WTC11 (cell line): ENCODE data around the gene CACUL1. TPM values are rescaled to one million over a fixed set of nuclear protein-coding genes. Genes with fewer than 3 reads are reported as not detected.
"Not testable (repeated sequence)": the region's sequence is repeated elsewhere in the genome, so short reads cannot be mapped to it uniquely, and the experiment has no call there.

Experiments used
- ATAC-seq: fragments of 200-7000 bp; cut with Tn5 transposase; 2 replicates; pipeline ENCODE4 v1.10.0; 2021; ENCODE audit warnings: mild to moderate bottlenecking, moderate library complexity
- CTCF ChIA-PET: fragments of 300-600 bp; sonication (Branson Sonifier 250); formaldehyde crosslinking; loops from one replicate; lab custom pipeline; 2021; ENCODE audit warnings: antibody characterized with exemption; lab: Charles Lee
- POLR2A ChIA-PET: fragments of 350-600 bp; sonication (Branson Sonifier 250); formaldehyde crosslinking; loops from one replicate; lab custom pipeline; 2021; ENCODE audit warnings: antibody characterized with exemption; lab: Charles Lee
- DNase-seq: peaks from one replicate; pipeline ENCODE4 v3.0.0; 2021; ENCODE audit warnings: low spot score
- H3K27ac Mint-ChIP-seq: 2 replicates; pipeline ENCODE4 v1.8.0; 2021; ENCODE audit warnings: mixed read lengths
- H3K27me3 Mint-ChIP-seq: 2 replicates; pipeline ENCODE4 v1.8.0; 2021; ENCODE audit warnings: low read depth, mild to moderate bottlenecking, moderate library complexity, mixed read lengths
- H3K36me3 Mint-ChIP-seq: 2 replicates; pipeline ENCODE4 v1.8.0; 2021; ENCODE audit warnings: mixed read lengths
- H3K4me1 Mint-ChIP-seq: 2 replicates; pipeline ENCODE4 v1.8.0; 2022; ENCODE audit warnings: mixed read lengths
- H3K4me3 Mint-ChIP-seq: 2 replicates; pipeline ENCODE4 v1.8.0; 2021; ENCODE audit warnings: mild to moderate bottlenecking, moderate library complexity, mixed read lengths
- H3K9me3 Mint-ChIP-seq: 2 replicates; pipeline ENCODE4 v1.8.0; 2021; ENCODE audit warnings: mixed read lengths
- ATF6 ChIP-seq: sonication (generic); formaldehyde crosslinking; IDR thresholded peaks from 2 replicates; pipeline ENCODE4 v1.8.1; 2023; ENCODE audit warnings: mild to moderate bottlenecking, missing genetic modification reagents
- CBFB ChIP-seq: sonication (generic); formaldehyde crosslinking; IDR thresholded peaks from 2 replicates; pipeline ENCODE4 v1.8.1; 2022; ENCODE audit warnings: mild to moderate bottlenecking, low read depth, missing genetic modification reagents
- E2F1 ChIP-seq: sonication (generic); formaldehyde crosslinking; IDR thresholded peaks from 2 replicates; pipeline ENCODE4 v1.8.0; 2022; ENCODE audit warnings: mild to moderate bottlenecking, missing genetic modification reagents
- GRHL2 ChIP-seq: fragments of 250-450 bp; sonication (Bioruptor Pico); IDR thresholded peaks from 2 replicates; pipeline ENCODE4 v1.8.0; 2022; ENCODE audit warnings: mild to moderate bottlenecking, moderate library complexity; ENCODE audit not compliant: insufficient replicate concordance, severe bottlenecking
- JUN ChIP-seq: sonication (generic); formaldehyde crosslinking; IDR thresholded peaks from 2 replicates; pipeline ENCODE4 v1.8.0; 2023; ENCODE audit warnings: mild to moderate bottlenecking, missing genetic modification reagents
- NR2C2 ChIP-seq: sonication (generic); formaldehyde crosslinking; IDR thresholded peaks from 2 replicates; pipeline ENCODE4 v1.8.0; 2022; ENCODE audit warnings: mild to moderate bottlenecking, missing genetic modification reagents
- SOX15 ChIP-seq: fragments of 250-450 bp; sonication (Bioruptor Pico); IDR thresholded peaks from 2 replicates; pipeline ENCODE4 v1.9.0; 2021; ENCODE audit warnings: mild to moderate bottlenecking
- TEAD1 ChIP-seq: sonication (generic); formaldehyde crosslinking; IDR thresholded peaks from 2 replicates; pipeline ENCODE4 v1.8.0; 2022; ENCODE audit warnings: mild to moderate bottlenecking, missing genetic modification reagents
- ZNF121 ChIP-seq: sonication (generic); formaldehyde crosslinking; IDR thresholded peaks from 2 replicates; pipeline ENCODE4 v1.8.0; 2023; ENCODE audit warnings: missing genetic modification reagents
- ZNF263 ChIP-seq: sonication (generic); formaldehyde crosslinking; IDR thresholded peaks from 2 replicates; pipeline ENCODE4 v1.8.1; 2022; ENCODE audit warnings: low read depth, mild to moderate bottlenecking, moderate library complexity, missing genetic modification reagents
- ZNF281 ChIP-seq: sonication (generic); formaldehyde crosslinking; IDR thresholded peaks from 2 replicates; pipeline ENCODE4 v1.8.0; 2023; ENCODE audit warnings: mild to moderate bottlenecking, missing genetic modification reagents
- ZNF416 ChIP-seq: fragments of 250-450 bp; sonication (Bioruptor Pico); IDR thresholded peaks from 2 replicates; pipeline ENCODE4 v1.9.0; 2021; ENCODE audit warnings: mild to moderate bottlenecking, inconsistent platforms
- ZNF423 ChIP-seq: fragments of 250-450 bp; sonication (Bioruptor Pico); IDR thresholded peaks from 2 replicates; pipeline ENCODE4 v2.1.2; 2022; ENCODE audit warnings: mild to moderate bottlenecking, moderate library complexity
- ZSCAN18 ChIP-seq: fragments of 250-450 bp; sonication (Bioruptor Pico); IDR thresholded peaks from 2 replicates; pipeline ENCODE4 v2.1.2; 2022; ENCODE audit warnings: mild to moderate bottlenecking, moderate library complexity
- total RNA-seq: library from RNA; stranded (reverse); gene quantifications from 3 replicates; pipeline ENCODE4 v1.2.3, GENCODE V29; 2021

Gene CACUL1
- total RNA-seq, 1 experiment from 2014 or later = 41.5 TPM

- POLR2A ChIA-PET = interaction anchor here (0.6 kb wide), 1 partner anchor 87 kb away, joined by 3 read pairs; no protein-coding TSS in a partner anchor
- peaks cover 50% of the 10 kb centered on the region for H3K4me1 Mint-ChIP-seq
- no peaks in the 10 kb centered on the region for H3K27me3 Mint-ChIP-seq
- H3K9me3 Mint-ChIP-seq = no peaks in the 10 kb centered on the region
- H3K4me3 Mint-ChIP-seq = no peak overlapping the region
- TF ChIP-seq ATF6 (CRISPR knock-in tag) (no peak), ZNF416 (CRISPR knock-in tag) (no peak), GRHL2 (no peak), ZNF423 (no peak), NR2C2 (CRISPR knock-in tag) (no peak), E2F1 (CRISPR knock-in tag) (no peak), CBFB (no peak), ZSCAN18 (CRISPR knock-in tag) (no peak)
- H3K36me3 Mint-ChIP-seq = peaks cover 14% of the 10 kb centered on the region
- H3K27ac Mint-ChIP-seq = peak overlapping the region; percentile 30; the same call in 1 of the 2 replicates
- no peak for ATAC-seq
- CTCF ChIA-PET = no interaction called here
- DNase-seq = no peak
Observed at GRCh38 chr10:118745056-118745455, 9.7 kb downstream of the CACUL1 start.

- CTCF ChIA-PET, POLR2A ChIA-PET, H3K9me3 Mint-ChIP-seq: not testable (repeated sequence)
Observed at GRCh38 chr10:118744346-118744918, 10.3 kb downstream of the CACUL1 start.

GRCh38 chr10:118742782-118743181 is 12.0 kb downstream of the CACUL1 start:
- TF ChIP-seq JUN (CRISPR knock-in tag) (no peak), SOX15 (no peak), E2F1 (CRISPR knock-in tag) (no peak), ZNF263 (CRISPR knock-in tag) (no peak), ZNF281 (no peak), TEAD1 (CRISPR knock-in tag) (no peak), ZNF121 (CRISPR knock-in tag) (no peak)
- TF ChIP-seq, all 79 proteins: peak for 0
- peaks cover 4% of the 10 kb centered on the region for H3K36me3 Mint-ChIP-seq
- H3K27me3 Mint-ChIP-seq = no peaks in the 10 kb centered on the region
- CTCF ChIA-PET = no interaction called here
- no peak for ATAC-seq
- no peak overlapping the region for H3K4me3 Mint-ChIP-seq
- POLR2A ChIA-PET = no interaction called here
- H3K4me1 Mint-ChIP-seq = peaks cover 57% of the 10 kb centered on the region
- H3K27ac Mint-ChIP-seq = peak overlapping the region; percentile 14; the same call in 1 of the 2 replicates
- H3K9me3 Mint-ChIP-seq = no peaks in the 10 kb centered on the region
- no peak for DNase-seq

More at GRCh38 chr10:118744346-118744918, 10.3 kb downstream of the CACUL1 start:
- H3K27me3 Mint-ChIP-seq, H3K4me3 Mint-ChIP-seq, ATAC-seq, DNase-seq: not testable (repeated sequence)
- peaks cover 53% of the 10 kb centered on the region for H3K4me1 Mint-ChIP-seq
- H3K27ac Mint-ChIP-seq = peak overlapping the region; percentile 9; the same call in 1 of the 2 replicates
- peaks cover 14% of the 10 kb centered on the region for H3K36me3 Mint-ChIP-seq
